Measurements from ENCODE around the gene PIGH. TPM values are rescaled to one million over a fixed set of nuclear protein-coding genes. Genes with fewer than 3 reads are reported as not detected.
A peak's percentile ranks its signal among the peaks of the same experiment; 100 is the strongest.
"Not testable (repeated sequence)": the region's sequence is repeated elsewhere in the genome, so short reads cannot be mapped to it uniquely, and the experiment has no call there.

The PIGH gene
- polyA plus RNA-seq, 2 of the 4 experiments (the other 2 are of a cell fraction): 21.1 to 37.2 TPM

GRCh38 chr14:67595392-67595791 lies 4.7 kb downstream of the PIGH start:
- POLR2A ChIA-PET: no interaction called here
- Histone ChIP-seq H3K4me1 (peaks cover 8% of the 10 kb centered on the region; the same call in 2 of the 3 replicates), H3K4me3 (no peak overlapping the region), H3K9me3 (no peaks in the 10 kb centered on the region), H3K4me2 (no peak overlapping the region), H3K27ac (no peak overlapping the region)
- DNase-seq (ENCODE audit: low read depth in 1 of 2, low spot score in 1 of 2) (no peak), FAIRE-seq (no peak), ATAC-seq (no peak)
- WGBS (ENCODE audit: missing lambda C conversion rate): 85% methylated on average over 2 of the region's 2 CpGs
- CTCF ChIA-PET: interaction anchor here (1.1 kb wide), 1 partner anchor 11 kb away, joined by 3 read pairs; no protein-coding TSS in a partner anchor
- TF ChIP-seq HES2 (IDR thresholded peaks at IDR 0.05) (no peak), BHLHE40 (IDR thresholded peaks at IDR 0.05; ENCODE audit: low read depth, low read length) (no peak), KDM1A (IDR thresholded peaks at IDR 0.05; ENCODE audit: low read depth) (no peak), EHF (CRISPR knock-in tag; IDR thresholded peaks at IDR 0.05) (no peak), USF2 (IDR thresholded peaks at IDR 0.05) (0 out of 2 replicates have a peak, but pooled peaks have one; percentile 21), HOXB5 (CRISPR knock-in tag; IDR thresholded peaks at IDR 0.05) (no peak), CBX2 (IDR thresholded peaks at IDR 0.05; ENCODE audit: borderline replicate concordance, low read depth) (no peak)

GRCh38 chr14:67593650-67594049 lies 6.4 kb downstream of the PIGH start:
- H3K4me3 ChIP-seq; H3K4me1 ChIP-seq; DNase-seq (ENCODE audit: low read depth in 1 of 2, low spot score in 1 of 2); H3K9me3 ChIP-seq; FAIRE-seq; H3K27ac ChIP-seq; ATAC-seq; POLR2A ChIA-PET; H3K4me2 ChIP-seq: not testable (repeated sequence)
- 0% methylated on average over 1 of the region's 1 CpG for WGBS (ENCODE audit: missing lambda C conversion rate)
- CTCF ChIA-PET: interaction anchor here (0.7 to 1.5 kb wide), 5 partner anchors 9 to 111 kb away, joined by 3 to 7 read pairs (median 5); no protein-coding TSS in a partner anchor

GRCh38 chr14:67589204-67589770 lies 10.8 kb downstream of the PIGH start:
- Histone ChIP-seq H3K4me3 (no peak overlapping the region), H3K4me1 (no peaks in the 10 kb centered on the region), H3K27ac (no peak overlapping the region), H3K9me3 (no peaks in the 10 kb centered on the region), H3K4me2 (no peak overlapping the region)
- DNase-seq (ENCODE audit: low read depth in 1 of 2, low spot score in 1 of 2) (no peak), ATAC-seq (no peak), FAIRE-seq (peak; percentile 84)
- ChIA-PET CTCF (interaction anchor here (0.6 to 15.9 kb wide), 11 partner anchors 11 to 113 kb away, joined by 3 to 267 read pairs (median 4); partner anchors contain the start of genes PIGH, RDH12 and VTI1B), POLR2A (interaction anchor here (1.8 kb wide), 1 partner anchor 11 kb away, joined by 5 read pairs; the partner anchor contains the start of gene PIGH)
- TF ChIP-seq MAFK (IDR thresholded peaks at IDR 0.05; ENCODE audit: partially characterized antibody): peak; percentile 62
- no peak for TF ChIP-seq HOXB13 (CRISPR knock-in tag; IDR thresholded peaks at IDR 0.05; ENCODE audit: low read depth)
- WGBS (ENCODE audit: missing lambda C conversion rate): 50% methylated on average over 2 of the region's 2 CpGs

GRCh38 chr14:67586369-67586768 lies 13.7 kb downstream of the PIGH start:
- H3K4me2 ChIP-seq: no peak overlapping the region
- 80% methylated on average over 4 of the region's 4 CpGs for WGBS (ENCODE audit: missing lambda C conversion rate)
- TF ChIP-seq EP300 (IDR thresholded peaks at IDR 0.05) (no peak), HOXB13 (CRISPR knock-in tag; IDR thresholded peaks at IDR 0.05; ENCODE audit: low read depth) (no peak), HES2 (IDR thresholded peaks at IDR 0.05) (no peak), BHLHE40 (IDR thresholded peaks at IDR 0.05; ENCODE audit: low read depth, low read length) (no peak), CBX8 (IDR thresholded peaks at IDR 0.05) (no peak), CBX2 (IDR thresholded peaks at IDR 0.05; ENCODE audit: borderline replicate concordance, low read depth) (no peak), RCOR1 (IDR thresholded peaks at IDR 0.05; ENCODE audit: low read depth, low read length) (no peak), PBX3 (IDR thresholded peaks at IDR 0.05) (no peak), RAD21 (conservative IDR thresholded peaks at IDR 0.05 in 1 of 2, IDR thresholded peaks at IDR 0.05 in 1 of 2) (no peak), NFE2L2 (conservative IDR thresholded peaks at IDR 0.05; ENCODE audit: low read length) (no peak), TP53 (CRISPR knock-in tag; IDR thresholded peaks at IDR 0.05) (no peak), PHF8 (IDR thresholded peaks at IDR 0.05; ENCODE audit: borderline replicate concordance, low read depth) (no peak), RFX5 (IDR thresholded peaks at IDR 0.05) (no peak), SREBF2 (IDR thresholded peaks at IDR 0.05) (no peak), ELK1 (IDR thresholded peaks at IDR 0.05; ENCODE audit: low read depth, low read length) (no peak), CHD2 (IDR thresholded peaks at IDR 0.05; ENCODE audit: low read length, partially characterized antibody) (no peak)
- no peak overlapping the region for H3K27ac ChIP-seq
- ChIA-PET POLR2A (interaction anchor here (0.7 kb wide), 1 partner anchor 16 kb away, joined by 3 read pairs; no protein-coding TSS in a partner anchor), CTCF (interaction anchor here (0.6 to 31.9 kb wide), 9 partner anchors 14 to 1228 kb away, joined by 3 to 517 read pairs (median 17); partner anchors contain the start of genes PIGH, RDH12 and VTI1B)
- DNase-seq (ENCODE audit: low read depth in 1 of 2, low spot score in 1 of 2): no peak
- no peak for FAIRE-seq
- no peaks in the 10 kb centered on the region for H3K9me3 ChIP-seq
- ATAC-seq: no peak
- H3K4me3 ChIP-seq: no peak overlapping the region
- H3K4me1 ChIP-seq: no peaks in the 10 kb centered on the region
